NCI-H2081 treated with DMSO at 0.1 percent for 48 hours (cell line): ENCODE results near the gene SNRPE.
"Not testable (repeated sequence)": the region's sequence is repeated elsewhere in the genome, so short reads cannot be mapped to it uniquely, and the experiment has no call there.

Source experiments
- DNase-seq: peaks from one replicate; lab custom pipeline; 2025; lab: John Stamatoyannopoulos, UW

Gene SNRPE

DNA sequence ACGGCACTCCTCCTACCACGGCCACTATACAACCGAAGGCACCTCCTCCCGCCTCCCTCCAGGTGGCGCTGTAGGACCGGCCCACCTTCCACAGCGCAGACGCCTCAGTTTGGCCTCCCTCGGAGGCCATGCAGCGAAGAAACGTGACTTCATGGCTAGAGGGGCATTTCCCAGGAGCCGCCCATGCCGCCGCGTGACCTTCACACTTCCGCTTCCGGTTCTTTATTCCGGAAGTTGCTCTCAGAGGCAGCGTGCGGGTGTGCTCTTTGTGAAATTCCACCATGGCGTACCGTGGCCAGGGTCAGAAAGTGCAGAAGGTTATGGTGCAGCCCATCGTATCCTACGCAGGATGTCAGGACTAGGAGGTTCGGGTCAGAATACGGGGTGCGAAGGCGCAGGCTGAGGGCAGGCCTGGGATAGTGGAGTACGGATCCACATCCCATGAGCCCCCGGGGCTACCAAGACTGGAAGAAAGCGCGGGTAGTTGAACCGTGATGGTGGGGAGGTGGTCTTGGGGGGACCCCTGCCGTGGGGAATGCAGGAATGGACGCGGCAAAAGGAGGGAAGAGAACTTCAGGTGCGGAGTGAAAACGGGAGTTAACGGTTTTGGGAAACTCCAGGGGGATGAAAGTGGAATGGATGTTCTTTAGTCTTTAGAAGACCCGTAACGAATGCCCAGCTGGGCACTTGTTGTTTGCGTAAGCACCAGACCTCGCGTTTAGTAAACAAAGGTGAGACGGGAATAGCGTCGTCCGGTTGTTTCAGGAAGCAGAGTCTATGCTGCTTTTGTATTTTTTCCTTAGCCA is at the start of gene SNRPE:
Gene SNRPE (plus strand): TSS at position 221 of the 806 bp plus-strand sequence. CDS start 61 bp downstream, at position 282.
- peak; percentile 95 for DNase-seq

- no peak for DNase-seq
Measured at GRCh38 chr1:203813581-203814341, 47.6 kb upstream of the SNRPE start.

DNA sequence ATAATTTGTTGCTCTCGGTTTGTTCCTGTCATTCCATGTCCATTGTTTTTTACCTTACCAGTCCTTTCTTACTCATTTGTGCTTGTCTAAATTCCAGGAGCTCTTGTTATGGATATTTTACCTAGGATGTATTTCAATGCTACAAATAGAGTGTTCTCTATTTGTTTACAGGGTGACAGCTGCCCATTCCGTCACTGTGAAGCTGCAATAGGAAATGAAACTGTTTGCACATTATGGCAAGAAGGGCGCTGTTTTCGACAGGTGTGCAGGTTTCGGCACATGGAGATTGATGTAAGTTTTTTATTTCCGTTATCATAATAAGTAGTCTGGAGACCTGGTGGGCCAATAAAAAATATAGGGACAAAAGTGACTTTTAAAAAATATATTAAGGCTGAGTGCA is 43.0 kb upstream of the SNRPE start:
- DNase-seq: no peak

DNA sequence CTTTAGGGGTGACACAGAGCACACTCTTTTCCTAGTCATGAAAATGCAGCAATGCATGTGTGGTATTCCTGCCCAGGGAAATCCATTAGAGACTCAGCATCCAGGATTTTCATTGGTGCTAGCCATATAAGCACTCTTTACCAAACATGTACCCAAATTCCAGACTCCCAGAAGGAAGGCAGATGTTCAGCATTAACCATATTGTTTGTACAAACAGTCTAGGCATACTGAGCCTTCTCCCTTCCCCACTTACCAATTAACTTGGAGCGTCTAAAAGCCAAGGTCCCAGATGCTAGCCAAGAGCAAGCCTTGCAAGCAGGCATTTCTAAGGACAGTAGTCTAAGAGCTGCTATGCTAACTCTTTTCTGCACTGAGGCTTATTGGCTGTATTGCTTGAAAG is 38.1 kb upstream of the SNRPE start:
- no peak for DNase-seq

- no peak for DNase-seq
Measured at GRCh38 chr1:203826175-203826574, 35.2 kb upstream of the SNRPE start.

DNA sequence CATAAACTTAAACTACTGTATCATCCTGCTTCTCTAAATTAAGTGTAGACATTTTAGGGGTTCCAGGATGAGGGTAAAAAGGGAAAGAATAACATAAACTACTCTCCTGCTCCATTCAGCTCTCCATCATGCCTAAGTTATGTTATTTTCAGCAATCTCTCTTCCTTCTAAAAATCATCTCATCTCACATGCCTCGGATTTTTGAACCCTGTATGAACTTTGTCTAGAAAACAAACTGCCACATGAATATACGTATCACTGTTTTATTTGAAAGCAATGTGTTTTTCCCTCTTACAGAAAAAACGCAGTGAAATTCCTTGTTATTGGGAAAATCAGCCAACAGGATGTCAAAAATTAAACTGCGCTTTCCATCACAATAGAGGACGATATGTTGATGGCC is 33.4 kb upstream of the SNRPE start:
- DNase-seq: no peak

- no peak for DNase-seq
Measured at GRCh38 chr1:203828503-203828902, 32.9 kb upstream of the SNRPE start.

GRCh38 chr1:203829247-203829646 is 32.2 kb upstream of the SNRPE start:
- DNase-seq: not testable (repeated sequence)

DNA sequence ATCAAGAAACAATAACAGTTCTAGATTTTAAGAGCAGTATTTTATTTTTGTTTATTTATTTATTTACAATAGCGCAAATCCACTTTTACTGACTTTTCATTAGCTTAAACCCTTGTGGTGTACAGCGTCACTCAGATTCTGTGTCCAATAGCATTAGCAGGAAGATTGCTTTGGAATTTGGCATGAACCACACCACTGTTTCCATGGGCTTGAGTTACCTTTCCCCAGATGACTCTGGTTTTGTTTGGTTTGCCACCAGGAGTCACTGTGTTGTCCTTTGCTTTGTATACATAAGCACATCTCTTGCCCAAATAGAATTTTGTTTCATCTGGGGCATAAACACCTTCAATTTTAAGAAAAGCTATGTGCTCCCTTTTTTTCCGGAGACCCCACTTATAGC is 25.9 kb upstream of the SNRPE start:
- DNase-seq: no peak

DNA sequence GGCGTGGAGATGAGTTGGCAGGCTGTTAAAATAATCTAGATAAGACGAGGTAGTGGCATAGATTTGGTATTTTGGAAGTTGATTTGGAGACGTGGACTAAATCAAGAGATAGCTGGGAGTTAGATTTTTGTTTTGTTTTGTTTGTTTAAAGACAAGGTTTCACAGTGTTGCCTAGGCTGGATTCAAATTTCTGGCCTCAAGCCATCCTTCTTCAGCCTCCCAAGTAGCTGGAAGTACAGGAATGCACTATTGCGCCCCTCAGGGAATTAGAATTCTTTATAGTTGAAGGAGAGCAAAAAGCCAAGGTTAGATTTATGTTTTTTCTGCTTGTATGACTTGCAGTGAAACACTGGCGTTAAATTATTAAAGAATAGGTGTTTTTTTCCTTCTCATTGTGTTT is 22.3 kb upstream of the SNRPE start:
- no peak for DNase-seq

DNA sequence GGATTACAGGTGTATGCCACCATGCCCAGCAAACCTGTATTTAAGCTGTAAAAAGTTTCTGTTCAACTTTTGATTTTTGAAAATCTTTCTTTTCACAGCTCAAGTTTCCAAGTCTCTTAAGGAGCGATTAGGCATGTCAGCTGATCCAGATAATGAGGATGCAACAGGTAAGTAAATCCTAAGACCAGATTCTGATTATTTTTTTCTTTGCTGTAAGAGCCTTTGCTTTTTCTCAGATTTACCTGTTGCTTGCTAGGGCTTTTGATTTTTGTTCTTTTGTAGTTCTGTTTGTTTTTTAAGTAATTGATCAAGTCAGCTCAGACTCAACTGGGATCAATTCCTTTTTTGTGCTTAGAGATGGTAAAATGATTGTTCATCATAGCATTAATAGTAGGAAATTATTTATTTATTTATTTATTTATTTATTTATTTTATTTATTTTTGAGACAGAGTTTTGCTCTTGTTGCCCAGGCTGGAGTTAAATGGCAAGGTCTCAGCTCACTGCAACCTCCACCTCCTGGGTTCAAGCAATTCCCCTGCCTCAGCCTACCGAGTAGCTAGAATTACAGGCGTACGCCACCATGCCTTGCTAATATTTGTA is 21.1 kb upstream of the SNRPE start:
- no peak for DNase-seq

DNA sequence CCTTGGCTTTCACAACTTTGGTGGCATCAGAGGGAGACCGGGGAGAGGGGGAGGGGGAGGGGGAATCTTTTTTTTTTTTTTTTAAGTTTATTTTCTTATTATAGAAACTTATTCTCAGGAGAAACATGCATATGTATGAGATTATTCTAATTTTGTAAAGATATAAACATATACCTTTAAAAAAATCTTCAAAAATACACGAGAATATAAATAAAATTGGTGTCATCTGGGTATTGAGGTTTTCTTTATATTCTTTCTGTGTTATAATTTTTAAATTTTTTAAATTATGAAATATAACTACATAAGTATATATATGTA is 18.9 kb upstream of the SNRPE start:
- DNase-seq: no peak

GRCh38 chr1:203843435-203843834 is 18.0 kb upstream of the SNRPE start:
- no peak for DNase-seq

DNA sequence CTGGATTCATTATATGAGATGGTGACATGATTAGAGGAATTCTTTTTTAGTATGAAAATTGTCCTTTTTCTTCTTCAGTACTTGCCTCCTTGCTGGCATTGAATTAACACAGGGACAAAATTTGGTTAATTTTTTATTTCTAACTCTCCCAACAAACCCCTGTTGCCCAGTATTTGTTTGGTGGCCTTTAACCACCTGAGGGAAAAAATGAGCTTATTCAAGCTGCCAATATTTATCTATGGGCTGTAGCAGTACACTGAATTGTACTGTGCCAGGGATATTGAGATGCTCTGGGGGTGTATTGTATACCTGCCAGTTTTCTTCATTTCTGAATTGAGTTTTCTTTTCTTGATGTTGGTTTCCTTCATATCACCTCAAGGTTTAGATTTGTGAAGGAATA is 8.3 kb upstream of the SNRPE start:
- not testable (repeated sequence) for DNase-seq

- no peak for DNase-seq
Measured at GRCh38 chr1:203858055-203858454, 3.3 kb upstream of the SNRPE start.

DNA sequence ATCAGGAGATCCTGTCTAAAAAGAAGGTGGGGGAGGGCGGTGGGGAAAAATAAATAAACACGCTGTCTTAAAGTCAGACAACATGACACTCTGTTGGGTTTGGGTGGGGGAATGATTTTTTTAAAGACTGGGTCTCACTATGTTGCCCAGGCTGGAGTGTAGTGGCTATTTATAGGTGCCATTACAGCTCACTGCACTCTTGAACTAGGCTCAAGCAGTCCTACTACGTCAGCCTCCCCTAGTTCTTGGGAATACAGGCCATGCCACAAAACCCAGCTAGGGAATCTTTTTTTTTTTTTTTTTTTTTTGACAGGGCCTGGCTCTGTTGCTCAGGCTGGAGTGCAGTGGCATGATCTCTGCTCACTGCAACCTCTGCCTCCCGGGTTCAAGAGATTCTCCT is 2.4 kb upstream of the SNRPE start:
- DNase-seq: no peak

DNA sequence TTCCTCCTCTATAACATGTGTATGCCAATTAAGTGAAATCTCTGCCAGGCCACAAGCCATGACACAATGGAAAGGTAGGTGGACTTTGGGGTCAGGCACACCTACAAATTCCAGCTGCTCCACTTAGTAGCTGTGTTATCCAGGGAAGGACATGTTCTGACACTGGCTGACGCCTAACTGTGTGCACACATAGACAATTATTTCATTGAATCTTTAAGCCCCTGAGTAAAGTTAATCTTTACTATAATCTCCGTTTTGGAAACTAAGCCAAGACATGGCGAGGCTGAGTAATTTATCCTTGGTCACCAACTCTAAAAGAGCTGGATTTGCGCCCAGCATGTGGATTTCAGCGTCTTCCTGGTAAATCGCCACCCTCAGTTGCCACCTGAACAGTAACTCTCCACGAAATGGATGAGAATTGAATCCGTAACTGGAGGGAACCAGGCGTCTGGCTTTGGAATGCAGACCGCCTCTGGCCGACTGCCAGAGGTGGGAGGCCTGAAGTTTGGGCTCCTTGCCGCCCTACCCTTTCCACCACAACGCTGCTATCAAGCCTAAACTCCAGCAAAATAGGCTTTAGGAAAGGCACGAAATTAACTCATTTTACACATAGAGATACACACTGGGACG is 888 bp upstream of the SNRPE start:
- DNase-seq: no peak

GRCh38 chr1:203867802-203868201 is 6.4 kb downstream of the SNRPE start:
- DNase-seq: no peak

- DNase-seq: no peak
Measured at GRCh38 chr1:203870245-203870644, 8.8 kb downstream of the SNRPE start.

DNA sequence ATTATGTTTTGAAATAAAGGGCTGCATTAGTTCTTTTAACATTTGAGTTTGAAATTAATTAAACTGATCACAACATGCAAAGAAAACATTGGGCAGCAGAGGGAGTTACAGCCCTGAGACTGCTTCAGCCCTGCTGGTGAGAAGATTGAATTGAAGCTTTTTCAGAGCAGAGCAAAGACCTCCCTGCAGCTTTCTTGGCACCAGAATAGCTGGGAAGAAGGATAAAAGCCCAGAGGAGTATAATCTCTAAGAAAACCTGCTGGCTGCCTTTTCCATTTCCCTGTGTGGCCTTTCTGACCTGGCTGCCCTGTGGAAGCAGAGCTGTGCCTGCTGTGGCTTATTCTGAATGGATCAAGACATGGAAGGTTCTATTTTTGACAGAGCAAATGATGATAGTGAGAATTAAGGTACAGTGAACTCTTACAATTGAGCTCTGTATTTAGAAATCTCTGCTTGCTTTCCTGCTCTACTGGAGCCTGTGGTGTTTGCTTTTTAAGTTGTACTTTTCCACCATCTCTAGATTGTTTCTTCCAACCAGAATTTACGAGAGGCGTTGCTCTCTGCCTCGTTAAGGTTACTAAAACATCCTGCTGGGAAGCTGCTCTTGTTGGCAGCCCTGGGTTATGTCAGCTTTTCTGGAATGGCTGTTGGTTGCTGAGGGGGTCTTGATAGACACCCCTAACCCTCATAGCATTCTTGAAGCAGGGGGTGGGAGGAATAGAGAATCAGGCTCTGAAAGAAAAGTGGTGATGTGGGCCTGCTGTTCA is 9.9 kb downstream of the SNRPE start:
- peak; percentile 55 for DNase-seq

DNA sequence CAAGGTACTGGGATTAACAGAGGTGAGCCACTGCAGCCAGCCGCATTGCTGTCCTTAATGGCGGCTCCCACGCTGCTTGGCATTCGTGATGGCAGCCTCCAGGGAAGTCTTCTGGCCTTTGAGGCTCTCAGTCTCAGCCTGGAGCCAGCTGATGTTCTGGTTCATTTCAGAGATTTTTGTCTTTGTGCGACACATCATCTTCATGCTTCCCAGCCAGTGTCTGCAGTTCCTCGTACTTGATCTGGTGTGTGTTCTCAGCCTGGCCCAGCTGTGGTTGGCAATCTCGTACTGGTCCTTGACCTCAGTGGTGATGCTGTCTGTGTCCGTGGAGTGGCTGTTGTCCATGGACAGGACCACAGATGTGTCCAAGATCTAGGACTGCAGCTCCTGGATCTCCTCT is 11.7 kb downstream of the SNRPE start:
- no peak for DNase-seq

- DNase-seq: no peak
Measured at GRCh38 chr1:203878422-203878821, 17.0 kb downstream of the SNRPE start.
